ENCODE measurements around the gene SNX1.

GRCh38 chr15:64156652-64157331 lies 61.0 kb downstream of the SNX1 start:
- TF ChIP-seq, protein P1, sequence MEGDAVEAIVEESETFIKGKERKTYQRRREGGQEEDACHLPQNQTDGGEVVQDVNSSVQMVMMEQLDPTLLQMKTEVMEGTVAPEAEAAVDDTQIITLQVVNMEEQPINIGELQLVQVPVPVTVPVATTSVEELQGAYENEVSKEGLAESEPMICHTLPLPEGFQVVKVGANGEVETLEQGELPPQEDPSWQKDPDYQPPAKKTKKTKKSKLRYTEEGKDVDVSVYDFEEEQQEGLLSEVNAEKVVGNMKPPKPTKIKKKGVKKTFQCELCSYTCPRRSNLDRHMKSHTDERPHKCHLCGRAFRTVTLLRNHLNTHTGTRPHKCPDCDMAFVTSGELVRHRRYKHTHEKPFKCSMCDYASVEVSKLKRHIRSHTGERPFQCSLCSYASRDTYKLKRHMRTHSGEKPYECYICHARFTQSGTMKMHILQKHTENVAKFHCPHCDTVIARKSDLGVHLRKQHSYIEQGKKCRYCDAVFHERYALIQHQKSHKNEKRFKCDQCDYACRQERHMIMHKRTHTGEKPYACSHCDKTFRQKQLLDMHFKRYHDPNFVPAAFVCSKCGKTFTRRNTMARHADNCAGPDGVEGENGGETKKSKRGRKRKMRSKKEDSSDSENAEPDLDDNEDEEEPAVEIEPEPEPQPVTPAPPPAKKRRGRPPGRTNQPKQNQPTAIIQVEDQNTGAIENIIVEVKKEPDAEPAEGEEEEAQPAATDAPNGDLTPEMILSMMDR (conservative IDR thresholded peaks at IDR 0.05; ENCODE audit: low read length), result no peak
- TF ChIP-seq EZH2phosphoT487 (IDR thresholded peaks at IDR 0.05; ENCODE audit: borderline replicate concordance, low read depth, low read length), result no peak

Measured in OCI-LY7 (cell line).